Nephron progenitor cell (in vitro differentiated cells): ENCODE measurements around the gene AFDN.

Experiments used
- DNase-seq: peaks from one replicate; pipeline ENCODE4 v3.0.0; 2021
- H3K27ac Mint-ChIP-seq: 2 replicates; pipeline ENCODE4 v1.8.0; 2021; ENCODE audit warnings: mild to moderate bottlenecking, moderate library complexity, mixed read lengths
- H3K27me3 Mint-ChIP-seq: 2 replicates; pipeline ENCODE4 v1.8.0; 2021; ENCODE audit warnings: mild to moderate bottlenecking, low read depth, mixed read lengths; ENCODE audit not compliant: poor library complexity
- H3K36me3 Mint-ChIP-seq: 2 replicates; pipeline ENCODE4 v1.8.0; 2021; ENCODE audit warnings: low read depth, mixed read lengths
- H3K4me1 Mint-ChIP-seq: 2 replicates; pipeline ENCODE4 v1.8.0; 2021; ENCODE audit warnings: mixed read lengths
- H3K4me3 Mint-ChIP-seq: 2 replicates; pipeline ENCODE4 v1.8.0; 2021; ENCODE audit warnings: mild to moderate bottlenecking, moderate library complexity, mixed read lengths
- H3K9me3 Mint-ChIP-seq: 2 replicates; pipeline ENCODE4 v1.8.0; 2021; ENCODE audit warnings: mild to moderate bottlenecking, moderate library complexity, mixed read lengths
- TF ChIP-seq, protein P1 (sequence below): fragments of 200-600 bp; sonication (generic); IDR thresholded peaks from 2 replicates; pipeline ENCODE4 v1.5.0; 2021; ENCODE audit warnings: antibody characterized with exemption

AFDN gene

DNA sequence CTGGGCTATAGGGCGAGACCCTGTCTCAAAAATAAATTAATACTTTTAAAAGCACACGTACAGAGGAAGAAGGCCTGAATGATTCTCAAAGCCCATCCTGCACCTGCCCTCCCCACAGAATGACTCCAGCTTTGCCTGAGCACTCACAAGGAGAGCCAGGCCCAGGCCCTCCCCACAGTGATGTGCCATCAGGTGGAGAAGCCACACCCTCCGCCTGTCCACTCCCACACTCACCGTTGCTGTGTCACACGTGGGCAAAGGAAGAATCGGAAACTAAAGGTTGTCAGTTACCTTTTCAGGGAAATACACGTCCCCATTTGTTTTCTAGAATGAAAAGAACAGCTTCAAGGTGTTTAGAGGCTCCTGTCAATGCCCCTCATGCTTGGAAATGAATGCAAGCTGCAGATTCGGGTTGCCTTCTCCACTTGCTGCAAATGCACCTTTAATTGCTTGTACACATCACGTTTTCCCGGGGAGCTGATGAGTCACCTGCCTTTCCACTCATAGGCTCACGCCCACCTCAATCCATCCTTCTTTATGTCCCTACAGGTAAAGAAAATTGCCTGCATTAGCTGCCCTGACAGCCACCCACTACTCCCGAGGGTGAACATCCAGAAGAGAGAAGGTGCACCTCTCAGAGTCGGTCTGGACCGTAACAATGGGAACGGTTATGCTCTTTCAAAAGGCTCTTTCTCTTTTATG lies 45.5 kb upstream of the AFDN start:
- TF ChIP-seq, protein P1, sequence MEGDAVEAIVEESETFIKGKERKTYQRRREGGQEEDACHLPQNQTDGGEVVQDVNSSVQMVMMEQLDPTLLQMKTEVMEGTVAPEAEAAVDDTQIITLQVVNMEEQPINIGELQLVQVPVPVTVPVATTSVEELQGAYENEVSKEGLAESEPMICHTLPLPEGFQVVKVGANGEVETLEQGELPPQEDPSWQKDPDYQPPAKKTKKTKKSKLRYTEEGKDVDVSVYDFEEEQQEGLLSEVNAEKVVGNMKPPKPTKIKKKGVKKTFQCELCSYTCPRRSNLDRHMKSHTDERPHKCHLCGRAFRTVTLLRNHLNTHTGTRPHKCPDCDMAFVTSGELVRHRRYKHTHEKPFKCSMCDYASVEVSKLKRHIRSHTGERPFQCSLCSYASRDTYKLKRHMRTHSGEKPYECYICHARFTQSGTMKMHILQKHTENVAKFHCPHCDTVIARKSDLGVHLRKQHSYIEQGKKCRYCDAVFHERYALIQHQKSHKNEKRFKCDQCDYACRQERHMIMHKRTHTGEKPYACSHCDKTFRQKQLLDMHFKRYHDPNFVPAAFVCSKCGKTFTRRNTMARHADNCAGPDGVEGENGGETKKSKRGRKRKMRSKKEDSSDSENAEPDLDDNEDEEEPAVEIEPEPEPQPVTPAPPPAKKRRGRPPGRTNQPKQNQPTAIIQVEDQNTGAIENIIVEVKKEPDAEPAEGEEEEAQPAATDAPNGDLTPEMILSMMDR = no peak
- no peaks in the 10 kb centered on the region for H3K9me3 Mint-ChIP-seq
- H3K4me1 Mint-ChIP-seq = peaks cover 7% of the 10 kb centered on the region
- no peak overlapping the region for H3K27ac Mint-ChIP-seq
- no peaks in the 10 kb centered on the region for H3K27me3 Mint-ChIP-seq
- H3K4me3 Mint-ChIP-seq = no peak overlapping the region
- no peak for DNase-seq
- no peaks in the 10 kb centered on the region for H3K36me3 Mint-ChIP-seq

DNA sequence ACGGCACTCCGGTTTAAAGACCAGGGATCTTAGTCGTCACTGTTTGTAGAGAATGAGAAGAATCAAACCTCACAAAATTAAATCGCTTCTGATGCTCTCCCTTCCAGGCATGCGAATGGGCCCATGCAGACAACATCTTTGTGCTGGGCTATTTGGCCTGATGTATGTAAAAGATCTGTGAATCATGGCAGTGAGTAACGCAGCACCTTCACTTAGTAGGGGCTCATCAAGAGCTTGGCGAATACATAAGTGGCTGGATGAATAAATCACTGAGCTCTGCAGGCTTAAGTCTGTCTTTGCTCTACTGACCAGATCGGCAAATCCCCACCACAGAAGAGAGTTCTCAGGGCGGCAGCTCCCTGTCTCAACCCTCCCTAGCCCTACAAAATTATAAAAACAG lies 44.8 kb upstream of the AFDN start:
- Mint-ChIP-seq H3K9me3 (no peaks in the 10 kb centered on the region), H3K27ac (no peak overlapping the region), H3K4me1 (peaks cover 10% of the 10 kb centered on the region), H3K27me3 (no peaks in the 10 kb centered on the region), H3K4me3 (no peak overlapping the region), H3K36me3 (no peaks in the 10 kb centered on the region)
- DNase-seq = no peak
- TF ChIP-seq, protein P1 = no peak

DNA sequence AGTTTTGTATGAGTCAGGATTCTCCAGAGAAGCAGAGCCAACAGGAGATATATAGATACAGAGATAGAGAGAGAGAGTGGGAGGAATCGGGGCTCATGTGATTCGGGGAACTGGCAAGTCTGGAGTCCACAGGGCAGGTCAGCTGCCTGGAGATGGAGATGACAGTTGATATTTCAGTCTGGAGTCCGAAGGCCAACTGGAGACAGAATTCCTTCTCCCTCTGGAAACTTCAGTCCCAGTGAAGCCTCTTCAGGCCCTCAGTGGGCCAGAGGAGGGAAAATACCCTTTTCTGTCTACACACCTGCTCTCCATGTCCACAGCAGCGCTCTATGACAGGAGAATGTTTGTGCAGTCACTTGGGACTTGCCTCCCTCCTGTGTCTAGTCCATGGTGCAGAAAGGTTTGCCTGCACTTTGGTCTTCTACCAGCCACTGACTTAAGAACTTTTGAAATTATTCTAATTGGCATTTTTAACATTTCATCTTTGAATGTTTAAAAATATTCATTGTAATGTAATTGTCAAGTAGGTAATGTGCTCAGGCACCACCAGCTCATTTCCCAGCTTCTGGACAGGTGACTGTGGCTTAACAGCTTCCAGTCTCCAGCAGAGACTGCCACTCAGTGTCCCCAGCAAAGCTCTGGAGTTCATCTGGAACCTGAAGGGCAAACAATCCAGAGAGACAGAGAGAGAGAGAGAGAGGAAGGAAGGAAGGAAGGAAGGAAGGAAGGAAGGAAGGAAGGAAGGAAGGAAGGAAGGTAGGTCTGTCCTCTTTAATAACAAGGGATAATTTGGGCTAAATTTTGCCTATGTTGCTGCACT lies 43.8 kb upstream of the AFDN start:
- no peaks in the 10 kb centered on the region for H3K36me3 Mint-ChIP-seq
- H3K9me3 Mint-ChIP-seq = no peaks in the 10 kb centered on the region
- TF ChIP-seq, protein P1 = no peak
- H3K27ac Mint-ChIP-seq = no peak overlapping the region
- DNase-seq = no peak
- no peak overlapping the region for H3K4me3 Mint-ChIP-seq
- H3K27me3 Mint-ChIP-seq = peaks cover 4% of the 10 kb centered on the region
- H3K4me1 Mint-ChIP-seq = peaks cover 18% of the 10 kb centered on the region

DNA sequence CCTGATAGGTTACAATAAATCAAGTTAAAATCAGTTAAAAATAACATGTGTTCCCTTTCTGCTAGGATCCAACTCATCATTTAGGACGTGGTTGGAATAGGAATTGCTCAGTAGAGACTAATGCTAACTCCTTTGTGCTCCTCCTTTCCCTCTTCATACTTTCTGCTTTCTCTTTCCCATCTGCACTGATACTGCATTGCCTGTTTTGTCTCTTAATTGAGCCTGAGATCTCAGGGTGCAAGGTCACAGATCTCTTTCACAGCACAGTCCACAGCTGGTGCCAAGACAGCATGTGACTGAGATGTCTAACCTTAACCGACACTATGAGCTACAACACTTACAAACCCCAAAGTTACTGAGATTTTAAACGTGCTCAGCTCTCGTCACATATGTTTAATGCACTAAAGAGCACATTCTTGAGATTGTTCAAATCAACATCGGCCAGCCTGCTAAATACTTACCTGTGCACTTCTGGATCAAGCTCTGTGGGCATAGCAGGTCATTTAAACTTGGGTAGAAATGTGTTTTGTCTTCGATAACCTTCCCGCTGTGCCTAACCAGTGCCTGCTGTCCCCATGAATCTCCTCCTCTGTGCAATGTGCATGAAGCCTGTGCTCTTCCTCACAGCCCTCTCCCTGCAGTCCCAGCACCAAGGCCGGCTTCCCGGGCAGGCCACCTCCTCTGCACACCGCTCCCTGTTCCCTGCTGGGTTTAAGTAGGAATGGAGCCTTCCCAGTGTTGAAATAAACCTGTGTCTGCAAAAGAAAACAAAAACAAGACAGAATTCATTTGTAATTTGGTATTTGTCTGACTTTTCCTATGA lies 39.6 kb upstream of the AFDN start:
- Mint-ChIP-seq H3K36me3 (no peaks in the 10 kb centered on the region), H3K27ac (peak overlapping the region; percentile 40), H3K4me3 (no peak overlapping the region), H3K27me3 (peaks cover 10% of the 10 kb centered on the region), H3K9me3 (no peaks in the 10 kb centered on the region), H3K4me1 (peaks cover 21% of the 10 kb centered on the region)
- no peak for DNase-seq
- TF ChIP-seq, protein P1 = no peak

DNA sequence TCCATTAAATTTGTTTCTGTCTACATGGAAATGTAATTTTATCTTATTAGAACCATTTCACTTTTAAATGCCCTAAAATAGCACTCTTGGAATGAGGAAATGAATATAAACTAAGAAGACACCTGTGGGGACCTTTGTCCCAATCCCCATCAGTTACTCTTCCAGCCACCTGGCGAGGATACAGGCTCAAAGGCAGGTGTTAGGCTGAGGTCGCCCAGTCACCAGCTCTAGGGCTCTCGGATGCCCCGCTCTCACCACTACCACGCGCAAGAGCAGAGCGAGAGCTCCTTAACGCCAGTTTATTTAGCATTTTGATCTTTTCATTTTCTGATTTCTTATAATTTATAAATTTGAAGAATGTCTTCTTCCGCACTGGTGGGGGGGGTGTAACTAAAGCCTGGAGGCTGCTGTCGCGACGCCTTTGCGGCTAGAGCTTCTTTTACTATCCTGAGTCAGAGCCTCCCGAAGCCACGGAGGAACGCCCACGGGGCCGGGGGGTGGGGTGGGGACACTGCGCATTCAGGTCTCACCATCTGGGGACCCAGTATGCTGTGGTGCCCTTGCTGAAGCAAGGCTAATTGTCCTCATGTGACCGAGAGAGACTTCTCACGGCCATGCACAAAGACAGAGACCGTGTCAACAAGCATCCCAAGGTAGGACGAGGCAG lies 38.7 kb upstream of the AFDN start:
- no peak for DNase-seq
- Mint-ChIP-seq H3K27me3 (peaks cover 13% of the 10 kb centered on the region), H3K4me1 (peaks cover 21% of the 10 kb centered on the region), H3K27ac (no peak overlapping the region), H3K4me3 (no peak overlapping the region), H3K9me3 (no peaks in the 10 kb centered on the region), H3K36me3 (no peaks in the 10 kb centered on the region)
- TF ChIP-seq, protein P1 = no peak
